Pulmonary artery endothelial cell (primary cell): ENCODE data around the gene TFAP2E. TPM values are rescaled to one million over a fixed set of nuclear protein-coding genes. Genes with fewer than 3 reads are reported as not detected.

Experiments
- DNase-seq: peaks from one replicate; pipeline ENCODE4 v3.0.0-alpha.2; 2011; ENCODE audit warnings: low read depth, low spot score
- total RNA-seq: library from RNA; depleted of rRNA; stranded (reverse); fragments of >200 nt; gene quantifications from 2 replicates; pipeline ENCODE4 v1.2.3, GENCODE V29; 2014

TFAP2E gene
- 0.07 TPM in 2 replicates for total RNA-seq

DNA sequence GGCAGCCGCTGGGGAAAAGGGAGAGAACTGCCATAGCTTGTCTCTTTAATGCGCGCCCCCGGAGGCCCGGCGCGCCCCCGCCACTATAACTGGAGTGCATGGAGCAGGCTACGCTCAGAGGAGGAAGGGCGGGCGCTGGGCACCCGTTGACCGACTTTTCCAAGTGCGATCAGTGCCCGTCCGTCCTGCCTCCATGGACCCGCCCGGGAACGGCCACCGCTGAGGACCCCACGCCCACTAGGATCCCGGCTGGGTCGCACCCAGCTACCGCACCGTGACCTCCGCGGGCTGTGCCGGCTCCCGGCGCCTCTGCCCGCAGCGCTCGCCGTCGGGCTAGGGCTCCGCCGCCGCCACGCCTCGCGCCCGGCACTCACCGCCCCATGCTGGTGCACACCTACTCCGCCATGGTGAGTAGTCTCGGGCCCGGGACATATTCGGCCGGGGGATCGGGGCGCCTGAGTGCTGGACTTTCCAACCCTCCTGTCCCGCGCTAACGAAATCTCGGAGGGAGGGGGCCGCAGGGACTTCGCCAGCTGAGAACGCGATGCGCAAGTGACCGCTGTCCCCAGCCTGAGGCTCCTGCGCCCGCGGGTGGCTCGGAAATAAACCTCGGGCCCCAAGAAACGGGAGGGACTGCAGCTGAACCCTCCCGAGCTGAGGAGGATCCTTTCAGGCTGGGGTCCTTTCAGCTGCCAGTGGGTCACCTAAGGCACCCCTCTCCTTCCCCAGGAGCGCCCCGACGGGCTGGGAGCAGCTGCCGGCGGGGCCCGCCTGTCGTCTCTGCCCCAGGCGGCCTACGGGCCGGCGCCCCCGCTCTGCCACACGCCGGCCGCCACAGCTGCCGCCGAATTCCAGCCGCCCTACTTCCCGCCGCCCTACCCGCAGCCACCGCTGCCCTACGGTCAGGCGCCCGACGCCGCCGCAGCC lies at the start of gene TFAP2E:
TFAP2E (plus strand) TSS at position 117 of the 927 bp plus-strand sequence; CDS start at position 381, 264 bp downstream.
- no peak for DNase-seq

DNA sequence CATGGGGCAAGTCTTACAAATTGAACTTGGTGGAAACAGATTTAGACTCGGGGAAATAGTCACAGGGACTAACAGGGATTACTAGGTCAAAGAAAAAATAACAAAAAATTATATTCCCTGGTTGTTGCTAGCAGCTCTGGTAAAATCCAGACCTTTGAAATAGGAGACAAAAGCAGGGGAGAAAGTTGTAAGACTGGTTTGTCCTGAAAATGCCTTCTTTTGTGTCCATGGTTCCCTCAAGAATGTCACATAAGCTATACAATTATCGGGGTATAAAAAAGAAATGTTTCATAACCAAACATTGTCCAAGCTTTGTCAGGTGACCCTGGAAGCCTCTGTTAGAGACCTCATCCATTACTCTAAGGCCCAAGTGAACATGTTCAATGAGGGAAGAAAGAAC lies 49.0 kb upstream of the TFAP2E start:
- DNase-seq, result no peak

DNA sequence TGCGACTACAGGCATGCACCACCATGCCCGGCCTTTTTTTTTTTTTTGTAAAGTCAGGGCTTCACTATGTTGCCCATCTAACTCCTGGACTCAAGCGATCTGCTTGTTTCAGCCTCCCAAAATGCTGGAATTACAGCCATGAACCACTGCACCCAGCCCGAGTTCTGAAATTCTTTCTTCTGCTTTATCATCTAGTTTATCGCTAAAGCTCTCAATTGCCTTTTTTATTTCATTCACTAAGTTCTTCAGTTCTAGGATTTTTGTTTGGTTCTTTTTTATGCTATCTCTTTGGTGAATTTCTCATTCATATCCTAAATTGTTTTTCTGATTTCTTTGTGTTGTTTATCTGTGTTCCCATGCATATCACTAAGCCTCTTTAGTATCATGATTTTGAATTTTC lies 42.9 kb upstream of the TFAP2E start:
- no peak for DNase-seq

DNA sequence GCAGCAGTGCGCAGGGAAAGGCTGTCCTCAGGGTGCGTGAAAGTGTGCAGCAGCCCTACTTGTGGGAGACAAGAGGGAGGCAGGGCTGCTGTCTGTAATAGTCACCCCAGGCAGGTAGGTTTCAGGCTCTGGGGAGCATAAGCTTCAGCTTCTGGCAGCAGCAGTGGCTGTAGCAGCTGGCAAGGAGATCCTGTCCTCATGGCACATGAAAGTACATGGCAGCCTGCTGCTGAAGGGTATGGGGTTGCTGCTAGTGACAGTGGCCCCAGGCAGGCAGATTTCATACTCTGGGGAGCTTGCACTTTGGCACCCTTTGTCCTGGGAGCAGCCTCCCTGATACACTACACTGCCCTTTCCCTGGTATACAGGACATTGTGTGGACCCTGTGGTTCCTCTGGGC lies 42.2 kb upstream of the TFAP2E start:
- no peak for DNase-seq

DNA sequence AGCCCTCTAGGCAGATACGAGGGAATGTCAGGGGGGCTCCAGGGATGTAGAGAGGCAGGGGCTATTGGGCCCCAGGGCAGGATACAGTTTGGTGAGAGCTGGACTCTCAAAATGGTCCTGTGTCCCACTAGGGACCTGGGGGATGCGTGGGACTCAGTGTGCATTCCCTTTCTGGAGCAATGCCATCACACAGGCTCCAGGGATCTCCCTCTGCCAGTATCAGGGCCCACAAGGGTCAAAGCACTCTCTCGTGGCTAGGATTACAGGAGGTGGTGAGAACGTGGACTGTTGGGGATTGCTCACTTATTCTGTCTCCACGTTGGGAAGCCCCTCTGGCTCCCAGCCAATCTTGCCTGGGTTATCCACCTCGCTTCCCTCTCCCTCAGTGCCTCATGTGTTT lies 41.7 kb upstream of the TFAP2E start:
- DNase-seq, result no peak

DNA sequence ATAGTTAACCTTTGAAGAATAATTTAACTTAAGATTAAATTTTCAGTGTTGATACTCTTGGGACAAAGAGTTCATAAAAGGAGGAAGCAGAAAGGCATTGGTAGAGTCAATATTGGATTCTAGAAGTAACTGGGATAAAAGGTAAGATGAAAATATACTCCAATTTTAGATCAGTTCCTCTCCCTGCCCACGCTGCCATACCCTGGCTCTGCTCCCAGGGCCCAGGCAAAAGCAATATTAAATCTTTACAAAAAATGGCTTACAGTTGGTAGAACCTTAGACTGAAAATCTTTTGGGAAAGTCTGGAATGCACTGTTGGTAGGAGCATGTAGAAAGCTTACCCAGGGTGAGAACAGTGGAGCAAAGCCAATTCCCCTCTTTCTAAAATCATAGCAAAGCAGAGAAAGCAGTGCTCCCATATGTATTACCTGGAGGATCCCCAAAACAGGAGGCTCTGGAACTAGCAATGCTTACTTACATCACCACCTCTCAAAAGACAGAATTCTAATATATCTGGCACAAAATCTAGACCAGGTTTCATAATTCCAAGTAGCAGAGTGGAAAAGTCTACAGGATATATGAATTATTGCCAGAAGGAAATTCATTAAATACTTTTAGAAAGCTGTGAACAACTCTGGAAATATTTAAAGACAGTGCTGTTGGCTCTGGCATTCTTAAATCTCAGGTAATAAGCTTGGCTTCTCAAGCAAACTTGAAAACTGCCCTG lies 40.5 kb upstream of the TFAP2E start:
- DNase-seq, result no peak

DNA sequence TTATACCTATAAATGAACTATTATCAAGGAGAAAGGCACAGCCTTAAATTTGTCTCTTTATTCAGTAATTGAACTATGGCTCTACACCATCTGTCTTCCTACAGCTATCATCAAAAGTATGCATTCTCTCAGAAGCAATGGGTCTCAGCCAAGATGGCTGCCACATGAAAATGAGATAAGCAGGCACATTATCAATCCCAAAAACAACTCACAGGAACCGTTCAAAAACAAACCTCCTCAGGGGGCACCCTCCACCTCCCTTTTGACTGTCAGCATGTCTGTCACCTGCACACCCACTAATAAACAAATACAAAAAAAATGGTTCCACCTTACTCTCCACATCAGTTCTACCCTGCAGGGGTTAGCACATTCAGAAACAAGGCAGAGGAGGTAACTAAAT lies 39.5 kb upstream of the TFAP2E start:
- no peak for DNase-seq

DNA sequence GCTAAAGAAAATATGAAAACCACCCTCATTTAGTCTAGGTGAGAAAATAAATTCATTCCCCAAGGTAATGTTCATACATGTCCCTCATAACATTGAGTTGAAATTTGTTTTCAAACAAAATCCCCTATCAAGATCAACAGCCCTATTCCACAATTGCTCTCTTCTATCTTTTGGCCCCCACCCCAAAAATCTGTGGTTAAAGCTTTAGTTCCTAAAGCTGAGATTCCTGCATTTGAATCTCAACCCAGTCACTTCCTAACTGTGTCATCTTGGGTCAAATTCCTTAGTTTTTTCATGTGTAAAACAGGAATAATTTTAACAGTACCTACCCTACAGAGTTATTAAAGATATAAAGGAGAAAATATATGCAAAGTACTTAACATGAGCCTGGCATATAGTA lies 37.9 kb upstream of the TFAP2E start:
- DNase-seq, result no peak

GRCh38 chr1:35536556-35537162 lies 36.5 kb upstream of the TFAP2E start:
- no peak for DNase-seq

- DNase-seq, result no peak
Observed at GRCh38 chr1:35537806-35538205, 35.3 kb upstream of the TFAP2E start.

GRCh38 chr1:35539073-35539823 lies 33.9 kb upstream of the TFAP2E start:
- DNase-seq, result no peak

- no peak for DNase-seq
Observed at GRCh38 chr1:35539824-35540261, 33.3 kb upstream of the TFAP2E start.

DNA sequence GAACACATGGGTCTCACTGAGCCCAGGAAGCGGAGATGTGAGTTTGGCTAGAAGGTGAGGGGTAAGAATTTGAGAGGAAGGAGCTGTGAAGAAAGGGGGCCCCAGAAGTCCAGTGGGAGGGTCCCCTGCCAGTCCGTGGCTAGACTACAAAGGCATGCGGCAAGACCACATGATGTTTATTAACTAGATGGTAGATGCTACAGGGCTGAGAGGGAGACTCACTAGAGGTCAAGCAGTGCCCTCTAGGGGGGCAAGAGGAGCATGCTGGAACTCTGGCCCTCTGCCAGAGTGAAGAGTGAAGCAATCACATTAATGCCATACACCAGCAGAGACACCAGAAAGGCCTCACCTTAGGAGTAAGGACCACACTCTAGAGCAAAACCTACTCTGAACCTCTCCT lies 28.1 kb upstream of the TFAP2E start:
- no peak for DNase-seq

DNA sequence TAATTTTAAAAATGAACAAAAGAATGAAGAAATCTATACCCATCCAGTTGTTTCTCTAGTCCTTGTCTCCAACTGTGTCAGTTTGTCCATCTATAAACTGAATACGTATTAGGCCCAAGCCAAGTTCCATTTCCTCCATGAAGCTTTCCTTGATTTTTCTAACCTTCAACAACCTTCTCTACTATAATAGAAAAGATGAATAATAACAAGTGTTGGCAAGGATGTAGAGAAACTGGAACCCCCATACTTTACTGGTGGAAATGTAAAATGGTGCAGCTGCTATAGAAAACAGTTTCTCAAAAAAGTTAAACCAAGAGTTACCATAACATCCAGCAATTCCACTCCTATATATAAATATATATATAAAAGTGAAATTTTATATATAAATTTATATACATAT lies 26.5 kb upstream of the TFAP2E start:
- DNase-seq, result no peak

DNA sequence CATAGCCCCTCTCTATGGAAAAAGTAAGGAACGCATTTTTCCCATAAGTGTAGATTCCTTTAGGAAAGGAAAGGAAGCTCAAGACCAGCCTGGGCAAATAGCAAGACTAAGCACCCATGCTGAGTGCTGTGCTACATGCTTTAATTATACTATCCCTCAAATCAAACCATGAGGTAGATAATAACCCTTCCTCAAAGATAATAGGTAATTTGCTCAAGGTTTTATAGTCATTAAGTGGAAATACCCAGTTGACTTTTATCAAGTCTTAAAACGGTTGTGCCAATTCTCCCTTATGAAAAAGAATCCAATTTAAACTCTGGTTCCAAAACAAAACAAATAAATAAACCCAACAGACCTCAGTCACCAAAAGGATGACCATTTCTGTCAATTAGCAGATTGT lies 19.3 kb upstream of the TFAP2E start:
- no peak for DNase-seq

DNA sequence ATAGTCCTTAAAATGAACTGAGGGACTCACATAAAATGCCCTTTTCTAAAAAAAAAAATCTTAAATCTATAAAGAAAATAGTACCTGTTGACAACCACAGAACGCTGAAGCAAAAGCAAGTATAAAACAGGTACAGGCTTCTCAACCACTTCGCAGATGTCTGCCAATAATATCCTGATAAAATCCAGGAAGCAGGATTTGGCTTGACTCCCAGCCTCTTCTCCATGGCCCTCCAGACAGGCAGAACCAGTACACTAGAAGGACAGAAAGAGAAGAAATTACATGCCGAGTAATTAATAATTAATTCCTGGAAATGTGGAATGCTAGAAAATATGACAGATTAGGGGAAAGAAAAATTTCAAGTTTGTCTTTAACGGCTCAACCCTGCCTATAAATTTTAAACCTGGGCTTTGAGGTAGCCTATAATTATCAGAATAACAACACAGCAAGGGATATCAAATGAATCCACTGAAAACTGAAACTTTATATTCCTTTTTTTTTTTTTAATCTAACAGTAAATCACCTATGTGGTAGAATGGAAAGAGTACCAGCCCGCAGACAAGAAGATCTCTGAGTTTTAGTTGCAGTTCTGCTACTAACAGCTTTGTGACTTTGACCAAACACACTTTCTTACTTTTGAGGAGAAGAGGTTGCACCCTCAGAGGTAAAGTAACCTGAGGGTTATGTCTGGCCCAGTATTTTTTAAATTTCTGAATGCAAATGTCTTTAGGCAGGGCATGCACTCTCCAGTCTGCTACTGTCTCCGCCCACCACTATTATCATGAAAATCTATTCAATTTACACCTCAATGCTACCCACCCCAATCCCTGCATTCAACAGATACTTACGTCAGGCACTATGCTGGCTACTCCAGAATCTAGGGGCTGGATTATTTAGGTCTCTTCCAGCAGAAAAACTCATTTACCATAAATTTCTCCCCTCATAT lies 18.6 kb upstream of the TFAP2E start:
- DNase-seq, result no peak

DNA sequence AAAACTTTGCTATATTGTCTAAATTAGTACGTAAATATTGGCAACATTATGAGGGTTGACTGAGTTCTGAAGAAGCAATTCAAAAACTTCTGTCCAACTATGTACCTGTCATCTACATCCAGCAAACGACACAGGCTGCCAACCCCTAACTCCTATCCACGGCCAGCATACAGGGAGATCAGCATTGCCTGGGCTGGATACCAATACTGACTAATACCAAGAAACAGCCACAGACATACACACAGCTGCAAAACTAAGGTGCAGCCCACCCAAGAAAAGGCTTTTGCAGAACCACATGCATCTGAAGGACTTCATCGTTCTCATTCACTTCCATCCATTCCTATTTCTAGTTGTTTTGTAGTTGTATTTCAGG lies 17.9 kb upstream of the TFAP2E start:
- DNase-seq, result no peak

DNA sequence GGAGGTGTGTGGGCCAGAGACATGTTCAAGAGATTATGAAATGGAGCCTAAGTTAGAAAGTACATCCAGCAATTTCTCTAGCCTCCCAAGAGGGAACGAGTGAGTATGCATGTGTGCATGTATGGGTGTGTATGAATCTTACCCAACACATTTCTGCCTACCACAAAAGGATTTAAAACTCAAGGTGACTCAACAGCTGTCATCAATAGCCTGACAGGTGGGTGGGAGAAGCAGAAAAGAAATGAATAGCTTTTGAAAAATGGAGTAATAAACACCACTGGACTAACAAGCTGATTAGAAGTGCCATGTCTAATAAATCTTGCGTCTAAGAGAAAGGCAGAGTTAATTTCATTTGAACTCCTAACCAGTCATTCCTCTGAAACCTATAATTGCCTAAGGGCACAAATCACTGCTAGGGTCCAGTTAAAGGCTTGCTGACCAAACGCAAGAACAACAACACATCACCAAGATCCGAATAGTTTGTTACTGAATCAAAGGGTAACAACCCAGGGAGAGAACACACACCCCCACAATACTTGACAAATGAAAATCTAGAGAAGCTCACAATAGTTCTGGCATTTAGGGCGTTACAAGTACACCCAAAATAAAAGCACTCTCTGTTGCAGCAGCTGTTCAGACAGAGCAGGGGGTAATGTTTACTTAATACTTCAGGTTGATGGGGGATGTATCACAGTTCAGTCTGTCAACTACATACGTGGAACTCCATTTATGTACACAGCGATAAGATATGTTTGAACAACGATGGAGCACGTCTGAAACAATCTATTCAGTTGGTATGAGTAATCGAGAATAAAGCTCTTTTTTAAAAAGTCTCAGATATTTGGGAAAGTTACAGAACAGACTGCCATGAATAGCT lies 17.3 kb upstream of the TFAP2E start:
- no peak for DNase-seq

DNA sequence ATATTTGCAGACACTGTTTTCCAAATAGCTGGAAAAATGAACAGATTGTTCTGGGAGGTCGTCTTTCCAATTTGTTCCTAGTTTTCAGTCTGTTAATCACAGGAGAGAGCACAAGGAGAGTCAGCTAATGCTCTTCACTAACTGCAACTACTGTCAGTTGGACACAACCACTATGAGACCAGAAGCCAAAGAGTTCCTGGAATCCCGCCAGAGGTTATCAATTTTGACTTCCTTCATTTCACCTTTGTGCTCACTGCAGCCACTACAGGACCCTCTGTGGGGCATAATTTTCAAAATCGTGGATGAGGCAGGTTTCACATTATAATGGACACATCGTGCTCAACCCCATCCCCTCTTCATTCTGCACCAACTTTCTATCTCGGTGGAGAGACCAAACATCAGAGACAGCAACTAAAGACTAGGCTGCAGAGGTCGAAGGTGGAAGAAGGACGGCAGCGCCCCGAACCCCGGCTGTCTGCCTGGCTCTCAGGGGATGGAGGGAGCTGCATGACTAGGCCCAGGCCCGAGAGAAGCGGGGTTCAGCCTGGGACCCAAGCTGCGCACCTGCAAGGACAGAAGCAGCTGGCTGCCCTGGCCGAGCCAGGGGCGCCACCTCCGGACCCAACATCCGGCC lies 16.5 kb upstream of the TFAP2E start:
- DNase-seq, result no peak
